ENCODE data around the gene ABLIM3.

- TF ChIP-seq WRNIP1 (IDR thresholded peaks at IDR 0.05; ENCODE audit: borderline replicate concordance, low read depth, low read length), result no peak
- no peak for TF ChIP-seq RFX5 (IDR thresholded peaks at IDR 0.05; ENCODE audit: low read depth, low read length)
- TF ChIP-seq ZSCAN29 (IDR thresholded peaks at IDR 0.05), result no peak
- no peak for TF ChIP-seq EGR1 (IDR thresholded peaks at IDR 0.05; ENCODE audit: borderline replicate concordance in 1 of 2, low read depth in 2 of 2, low read length in 2 of 2)
- no peak for TF ChIP-seq MAX (IDR thresholded peaks at IDR 0.05; ENCODE audit: low read depth, low read length)
- TF ChIP-seq, protein P1, sequence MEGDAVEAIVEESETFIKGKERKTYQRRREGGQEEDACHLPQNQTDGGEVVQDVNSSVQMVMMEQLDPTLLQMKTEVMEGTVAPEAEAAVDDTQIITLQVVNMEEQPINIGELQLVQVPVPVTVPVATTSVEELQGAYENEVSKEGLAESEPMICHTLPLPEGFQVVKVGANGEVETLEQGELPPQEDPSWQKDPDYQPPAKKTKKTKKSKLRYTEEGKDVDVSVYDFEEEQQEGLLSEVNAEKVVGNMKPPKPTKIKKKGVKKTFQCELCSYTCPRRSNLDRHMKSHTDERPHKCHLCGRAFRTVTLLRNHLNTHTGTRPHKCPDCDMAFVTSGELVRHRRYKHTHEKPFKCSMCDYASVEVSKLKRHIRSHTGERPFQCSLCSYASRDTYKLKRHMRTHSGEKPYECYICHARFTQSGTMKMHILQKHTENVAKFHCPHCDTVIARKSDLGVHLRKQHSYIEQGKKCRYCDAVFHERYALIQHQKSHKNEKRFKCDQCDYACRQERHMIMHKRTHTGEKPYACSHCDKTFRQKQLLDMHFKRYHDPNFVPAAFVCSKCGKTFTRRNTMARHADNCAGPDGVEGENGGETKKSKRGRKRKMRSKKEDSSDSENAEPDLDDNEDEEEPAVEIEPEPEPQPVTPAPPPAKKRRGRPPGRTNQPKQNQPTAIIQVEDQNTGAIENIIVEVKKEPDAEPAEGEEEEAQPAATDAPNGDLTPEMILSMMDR (IDR thresholded peaks at IDR 0.05 in 2 of 3, conservative IDR thresholded peaks at IDR 0.05 in 1 of 3; ENCODE audit: control insufficient read depth in 2 of 3, extremely low read depth in 1 of 3, insufficient read depth in 1 of 3, low read depth in 3 of 3, low read length in 3 of 3), result no peak
- TF ChIP-seq, protein P2, sequence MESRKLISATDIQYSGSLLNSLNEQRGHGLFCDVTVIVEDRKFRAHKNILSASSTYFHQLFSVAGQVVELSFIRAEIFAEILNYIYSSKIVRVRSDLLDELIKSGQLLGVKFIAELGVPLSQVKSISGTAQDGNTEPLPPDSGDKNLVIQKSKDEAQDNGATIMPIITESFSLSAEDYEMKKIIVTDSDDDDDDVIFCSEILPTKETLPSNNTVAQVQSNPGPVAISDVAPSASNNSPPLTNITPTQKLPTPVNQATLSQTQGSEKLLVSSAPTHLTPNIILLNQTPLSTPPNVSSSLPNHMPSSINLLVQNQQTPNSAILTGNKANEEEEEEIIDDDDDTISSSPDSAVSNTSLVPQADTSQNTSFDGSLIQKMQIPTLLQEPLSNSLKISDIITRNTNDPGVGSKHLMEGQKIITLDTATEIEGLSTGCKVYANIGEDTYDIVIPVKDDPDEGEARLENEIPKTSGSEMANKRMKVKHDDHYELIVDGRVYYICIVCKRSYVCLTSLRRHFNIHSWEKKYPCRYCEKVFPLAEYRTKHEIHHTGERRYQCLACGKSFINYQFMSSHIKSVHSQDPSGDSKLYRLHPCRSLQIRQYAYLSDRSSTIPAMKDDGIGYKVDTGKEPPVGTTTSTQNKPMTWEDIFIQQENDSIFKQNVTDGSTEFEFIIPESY (IDR thresholded peaks at IDR 0.05), result no peak
- TF ChIP-seq EZH2 (IDR thresholded peaks at IDR 0.05; ENCODE audit: borderline replicate concordance, control insufficient read depth, low read depth, low read length), result no peak
- TF ChIP-seq ETV6 (conservative IDR thresholded peaks at IDR 0.05 in 1 of 2, IDR thresholded peaks at IDR 0.05 in 1 of 2; ENCODE audit: borderline replicate concordance in 1 of 2, low read depth in 1 of 2), result no peak
- TF ChIP-seq EP300 (IDR thresholded peaks at IDR 0.05; ENCODE audit: borderline replicate concordance in 1 of 2, control insufficient read depth in 1 of 2, low read depth in 2 of 2, low read length in 2 of 2), result no peak
Observed at GRCh38 chr5:149170299-149170698, 29.0 kb downstream of the ABLIM3 start.
